HepG2 (cell line): ENCODE results near the gene ESYT1. TPM values are rescaled to one million over a fixed set of nuclear protein-coding genes. Genes with fewer than 3 reads are reported as not detected.
A peak's percentile ranks its signal among the peaks of the same experiment; 100 is the strongest.

Source experiments
- CBX5 ChIP-seq: sonication (generic); formaldehyde crosslinking; IDR thresholded peaks from 2 replicates; pipeline ENCODE4 v1.4.0; 2020; ENCODE audit warnings: missing genetic modification reagents, borderline replicate concordance
- CCAR2 ChIP-seq: fragments of 200-400 bp; formaldehyde crosslinking; optimal IDR thresholded peaks from 2 replicates; pipeline ENCODE3; 2018; ENCODE audit warnings: low read depth, mild to moderate bottlenecking, low read length, moderate library complexity
- CEBPB ChIP-seq: IDR thresholded peaks from 2 replicates; pipeline ENCODE4 v1.6.1; 2011; ENCODE audit warnings: low read depth, low read length, improper control_type of control experiment, borderline replicate concordance
- GPN1 ChIP-seq: sonication (generic); formaldehyde crosslinking; IDR thresholded peaks from 2 replicates; pipeline ENCODE4 v1.5.1; 2020; ENCODE audit warnings: missing genetic modification reagents, borderline replicate concordance
- GTF3A ChIP-seq: sonication (generic); formaldehyde crosslinking; conservative IDR thresholded peaks from 2 replicates; pipeline ENCODE4 v1.4.0; 2020; ENCODE audit warnings: mild to moderate bottlenecking, missing genetic modification reagents
- HDAC1 ChIP-seq: sonication (generic); formaldehyde crosslinking; IDR thresholded peaks from 2 replicates; pipeline ENCODE4 v1.5.1; 2020; ENCODE audit warnings: mild to moderate bottlenecking, missing genetic modification reagents
- MATR3 ChIP-seq: sonication (generic); formaldehyde crosslinking; IDR thresholded peaks from 2 replicates; pipeline ENCODE4 v1.4.0; 2020; ENCODE audit warnings: missing genetic modification reagents
- MEIS2 ChIP-seq: sonication (generic); formaldehyde crosslinking; IDR thresholded peaks from 2 replicates; pipeline ENCODE4 v1.9.0; 2021; ENCODE audit warnings: mild to moderate bottlenecking, missing genetic modification reagents
- NONO ChIP-seq, 2 experiments: fragments of 450-650 bp in 1 of 2; sonication (generic) in 1 of 2; formaldehyde crosslinking in 1 of 2; IDR thresholded peaks in 1 of 2; conservative IDR thresholded peaks in 1 of 2; 2 replicates each; pipeline versions ENCODE4 v1.6.1 to v1.8.0; 2017 to 2022; ENCODE audit warnings: mild to moderate bottlenecking in 1 of 2, missing genetic modification reagents in 1 of 2, moderate library complexity in 1 of 2
- NR2F1 ChIP-seq, 2 experiments: fragments of 450-650 bp in 1 of 2; formaldehyde crosslinking in 1 of 2; IDR thresholded peaks; 2 replicates each; pipeline versions ENCODE4 v1.5.0 to v1.6.1; 2016 to 2020; ENCODE audit warnings: mild to moderate bottlenecking in 1 of 2, missing compliant biosample characterization in 1 of 2, missing genetic modification reagents in 1 of 2, moderate library complexity in 1 of 2
- PHF21A ChIP-seq: sonication (generic); formaldehyde crosslinking; IDR thresholded peaks from 2 replicates; pipeline ENCODE4 v1.5.0; 2020; ENCODE audit warnings: mild to moderate bottlenecking, missing genetic modification reagents
- POLR2A ChIP-seq, 2 experiments: IDR thresholded peaks; 2 replicates each; pipeline ENCODE4 v1.6.1; 2011; ENCODE audit warnings: low read depth in 2 of 2, low read length in 2 of 2, mild to moderate bottlenecking in 1 of 2, moderate library complexity in 1 of 2; ENCODE audit not compliant: insufficient read depth in 1 of 2
- SOX5 ChIP-seq: IDR thresholded peaks from 2 replicates; pipeline ENCODE4 v1.6.1; 2016; ENCODE audit warnings: borderline replicate concordance
- SP5 ChIP-seq: IDR thresholded peaks from 2 replicates; pipeline ENCODE4 v1.6.1; 2016; ENCODE audit warnings: low read depth, borderline replicate concordance
- SSRP1 ChIP-seq: IDR thresholded peaks from 2 replicates; pipeline ENCODE4 v1.6.1; 2016; ENCODE audit warnings: control low read depth
- TGIF2 ChIP-seq: IDR thresholded peaks from 2 replicates; pipeline ENCODE4 v1.6.1; 2016; ENCODE audit warnings: control low read depth, missing compliant biosample characterization
- ZC3H13 ChIP-seq: sonication (generic); formaldehyde crosslinking; IDR thresholded peaks from 2 replicates; pipeline ENCODE4 v1.8.1; 2023; ENCODE audit warnings: mild to moderate bottlenecking, missing genetic modification reagents, moderate library complexity
- ZFP36 ChIP-seq: fragments of 150-350 bp; IDR thresholded peaks from 2 replicates; pipeline ENCODE4 v1.6.1; 2018; ENCODE audit warnings: borderline replicate concordance, low read length, low read depth; ENCODE audit not compliant: partially characterized antibody
- ZNF121 ChIP-seq: sonication (generic); formaldehyde crosslinking; IDR thresholded peaks from 2 replicates; pipeline ENCODE4 v1.5.0; 2020; ENCODE audit warnings: mild to moderate bottlenecking, missing genetic modification reagents
- ZNF143 ChIP-seq: sonication (generic); formaldehyde crosslinking; IDR thresholded peaks from 2 replicates; pipeline ENCODE4 v1.4.0; 2020; ENCODE audit warnings: missing genetic modification reagents
- ZNF207 ChIP-seq: fragments of 450-650 bp; IDR thresholded peaks from 2 replicates; pipeline ENCODE4 v1.6.1; 2016; ENCODE audit warnings: antibody characterized with exemption, borderline replicate concordance
- ZNF784 ChIP-seq: sonication (generic); formaldehyde crosslinking; IDR thresholded peaks from 2 replicates; pipeline ENCODE4 v1.5.1; 2020; ENCODE audit warnings: missing genetic modification reagents, mild to moderate bottlenecking, borderline replicate concordance
- ZNF792 ChIP-seq: IDR thresholded peaks from 2 replicates; pipeline ENCODE4 v1.6.1; 2016
- ZNF816 ChIP-seq: sonication (generic); formaldehyde crosslinking; IDR thresholded peaks from 2 replicates; pipeline ENCODE4 v1.8.0; 2022; ENCODE audit warnings: missing genetic modification reagents, mild to moderate bottlenecking, borderline replicate concordance
- ZNF850 ChIP-seq: sonication (generic); formaldehyde crosslinking; conservative IDR thresholded peaks from 2 replicates; pipeline ENCODE4 v1.9.0; 2021; ENCODE audit warnings: mild to moderate bottlenecking, missing genetic modification reagents
- polyA plus RNA-seq, 8 experiments: library from polyadenylated mRNA; depleted of rRNA in 3 of 8; stranded (reverse) in 7 of 8; unstranded in 1 of 8; fragments of >200 nt; fragmentation: Illumina TruSeq in 4 of 8; extraction: Trizol in 4 of 8; gene quantifications; 2 replicates each; pipeline versions ENCODE4 v1.2.1 to v1.2.3, GENCODE V29; 2011 to 2016; ENCODE audit warnings: low read depth in 4 of 8, missing spikeins in 1 of 8, mixed read lengths in 1 of 8; ENCODE audit not compliant: insufficient read depth in 1 of 8
- total RNA-seq, 5 experiments: library from RNA; depleted of rRNA; stranded (reverse); fragments of >200 nt; fragmentation: Illumina TruSeq; extraction: Trizol; gene quantifications; 2 replicates each; pipeline ENCODE4 v1.2.3, GENCODE V29; 2016; ENCODE audit warnings: low read depth in 1 of 5
- TF ChIP-seq, protein P1 (sequence below): sonication (generic); formaldehyde crosslinking; IDR thresholded peaks from 2 replicates; pipeline ENCODE4 v1.4.0; 2020; ENCODE audit warnings: missing genetic modification reagents
- TF ChIP-seq, protein P2 (sequence below): sonication (generic); formaldehyde crosslinking; IDR thresholded peaks from 2 replicates; pipeline ENCODE4 v1.8.0; 2022; ENCODE audit warnings: missing genetic modification reagents, mild to moderate bottlenecking, borderline replicate concordance

The ESYT1 gene
- total and polyA plus RNA-seq, 2 of the 13 experiments (the other 11 are each of a cell fraction or from before 2014, with no cell fraction given), result 66.9 to 71.0 TPM

DNA sequence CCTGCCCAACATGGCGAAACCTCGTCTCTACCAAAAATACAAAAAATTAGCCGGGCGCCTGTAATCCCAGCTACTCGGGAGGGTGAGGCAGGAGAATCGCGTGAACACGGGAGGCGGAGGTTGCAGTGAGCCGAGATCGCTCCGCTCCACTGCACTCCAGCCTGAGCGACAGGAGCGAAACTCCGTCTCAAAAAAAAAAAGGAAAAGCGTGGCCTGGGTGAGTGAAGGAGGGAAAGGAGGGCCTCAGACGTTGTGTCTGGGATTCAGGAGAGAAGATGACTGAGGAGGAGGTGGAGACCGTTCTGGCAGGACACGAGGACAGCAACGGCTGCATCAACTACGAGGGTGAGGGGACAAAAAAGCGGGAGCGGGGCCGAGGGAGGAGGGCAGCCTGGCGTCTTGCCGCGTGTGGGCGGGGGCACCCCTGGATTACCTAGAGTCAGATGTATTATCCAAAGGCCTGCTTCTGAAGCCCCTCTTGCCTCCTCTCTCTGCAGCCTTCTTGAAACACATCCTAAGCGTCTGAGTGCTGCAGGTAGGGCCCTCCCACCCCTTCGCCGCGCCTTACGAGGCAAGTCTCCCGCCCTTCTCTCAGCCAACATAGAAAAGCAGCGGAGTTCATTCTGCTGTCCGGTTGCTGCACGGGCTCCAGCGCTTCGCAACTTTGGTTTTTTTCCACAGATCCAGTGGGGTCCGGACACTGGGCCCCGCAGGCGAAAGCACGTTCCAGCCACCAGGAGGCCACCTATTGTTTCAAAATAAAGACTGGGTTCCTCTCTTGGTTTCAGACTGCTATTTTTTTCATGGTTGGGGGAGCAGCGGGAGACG, 29.3 kb downstream of the ESYT1 start (continued):
- TF ChIP-seq NONO (IDR thresholded peaks at IDR 0.05), result no peak
- 0 out of 2 replicates have a peak, but pooled peaks have one; percentile 18 for TF ChIP-seq NONO (CRISPR knock-in tag; conservative IDR thresholded peaks at IDR 0.05)
- TF ChIP-seq, protein P1, sequence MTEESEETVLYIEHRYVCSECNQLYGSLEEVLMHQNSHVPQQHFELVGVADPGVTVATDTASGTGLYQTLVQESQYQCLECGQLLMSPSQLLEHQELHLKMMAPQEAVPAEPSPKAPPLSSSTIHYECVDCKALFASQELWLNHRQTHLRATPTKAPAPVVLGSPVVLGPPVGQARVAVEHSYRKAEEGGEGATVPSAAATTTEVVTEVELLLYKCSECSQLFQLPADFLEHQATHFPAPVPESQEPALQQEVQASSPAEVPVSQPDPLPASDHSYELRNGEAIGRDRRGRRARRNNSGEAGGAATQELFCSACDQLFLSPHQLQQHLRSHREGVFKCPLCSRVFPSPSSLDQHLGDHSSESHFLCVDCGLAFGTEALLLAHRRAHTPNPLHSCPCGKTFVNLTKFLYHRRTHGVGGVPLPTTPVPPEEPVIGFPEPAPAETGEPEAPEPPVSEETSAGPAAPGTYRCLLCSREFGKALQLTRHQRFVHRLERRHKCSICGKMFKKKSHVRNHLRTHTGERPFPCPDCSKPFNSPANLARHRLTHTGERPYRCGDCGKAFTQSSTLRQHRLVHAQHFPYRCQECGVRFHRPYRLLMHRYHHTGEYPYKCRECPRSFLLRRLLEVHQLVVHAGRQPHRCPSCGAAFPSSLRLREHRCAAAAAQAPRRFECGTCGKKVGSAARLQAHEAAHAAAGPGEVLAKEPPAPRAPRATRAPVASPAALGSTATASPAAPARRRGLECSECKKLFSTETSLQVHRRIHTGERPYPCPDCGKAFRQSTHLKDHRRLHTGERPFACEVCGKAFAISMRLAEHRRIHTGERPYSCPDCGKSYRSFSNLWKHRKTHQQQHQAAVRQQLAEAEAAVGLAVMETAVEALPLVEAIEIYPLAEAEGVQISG (CRISPR knock-in tag), result peak; percentile 90
- peak; percentile 56; the same call in 1 of the 2 replicates for TF ChIP-seq SOX5 (CRISPR knock-in tag)
- TF ChIP-seq MEIS2 (CRISPR knock-in tag), result no peak
- no peak for TF ChIP-seq GPN1
- TF ChIP-seq HDAC1, result no peak; the same call in 1 of the 2 replicates
- TF ChIP-seq ZNF207, result no peak
- TF ChIP-seq ZNF784, result no peak
- TF ChIP-seq TGIF2 (CRISPR knock-in tag), result no peak; the same call in 1 of the 2 replicates
- TF ChIP-seq CEBPB, result peak; percentile 21; the same call in 1 of the 2 replicates
- peak; percentile 26; the same call in 1 of the 2 replicates for TF ChIP-seq SSRP1 (CRISPR knock-in tag)
- no peak for TF ChIP-seq ZNF850
- TF ChIP-seq, protein P2, sequence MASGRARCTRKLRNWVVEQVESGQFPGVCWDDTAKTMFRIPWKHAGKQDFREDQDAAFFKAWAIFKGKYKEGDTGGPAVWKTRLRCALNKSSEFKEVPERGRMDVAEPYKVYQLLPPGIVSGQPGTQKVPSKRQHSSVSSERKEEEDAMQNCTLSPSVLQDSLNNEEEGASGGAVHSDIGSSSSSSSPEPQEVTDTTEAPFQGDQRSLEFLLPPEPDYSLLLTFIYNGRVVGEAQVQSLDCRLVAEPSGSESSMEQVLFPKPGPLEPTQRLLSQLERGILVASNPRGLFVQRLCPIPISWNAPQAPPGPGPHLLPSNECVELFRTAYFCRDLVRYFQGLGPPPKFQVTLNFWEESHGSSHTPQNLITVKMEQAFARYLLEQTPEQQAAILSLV (CRISPR knock-in tag), result peak; percentile 52; the same call in 1 of the 2 replicates
- no peak for TF ChIP-seq SP5
- TF ChIP-seq POLR2A (IDR thresholded peaks at IDR 0.05; ENCODE audit: insufficient read depth in 1 of 2, low read depth in 2 of 2, low read length in 2 of 2), result peak in 1 of 2 experiments; percentile 44; a peak in 1 of 4 replicates
- no peak for TF ChIP-seq GTF3A (CRISPR knock-in tag)
- no peak; the same call in 1 of the 2 replicates for TF ChIP-seq ZNF143
- peak; percentile 18; the same call in 1 of the 2 replicates for TF ChIP-seq ZNF792
- TF ChIP-seq ZFP36, result no peak
- no peak for TF ChIP-seq ZC3H13 (CRISPR knock-in tag)
- peak; percentile 48 for TF ChIP-seq CCAR2
- TF ChIP-seq ZNF121, result peak; percentile 96
- TF ChIP-seq NR2F1 (CRISPR knock-in tag; IDR thresholded peaks at IDR 0.05), result no peak
- TF ChIP-seq CBX5 (CRISPR knock-in tag), result no peak
- 0 out of 2 replicates have a peak, but pooled peaks have one; percentile 3 for TF ChIP-seq ZNF816 (CRISPR knock-in tag)
- no peak; the same call in 1 of the 2 replicates for TF ChIP-seq PHF21A
- no peak for TF ChIP-seq MATR3 (CRISPR knock-in tag)
